ENCODE data around the gene PEF1. TPM values are rescaled to one million over a fixed set of nuclear protein-coding genes. Genes with fewer than 3 reads are reported as not detected.

Gene PEF1
- total RNA-seq, 1 experiment from 2014 or later = 40.3 TPM

- Histone ChIP-seq H3K4ac (ENCODE audit: low read depth, low read length) (no peak overlapping the region), H3K9me3 (ENCODE audit: control insufficient read depth, low read depth, low read length) (no peaks in the 10 kb centered on the region), H3K27me3 (ENCODE audit: insufficient read depth, low read length) (no peaks in the 10 kb centered on the region), H3K14ac (ENCODE audit: insufficient read depth, low read length) (no peak overlapping the region; the same call in 1 of the 2 replicates), H3K9ac (ENCODE audit: extremely low read depth, insufficient read length, low read length) (no peak overlapping the region), H2BK12ac (ENCODE audit: insufficient read length, low read depth, low read length) (no peak overlapping the region), H2BK15ac (ENCODE audit: low read depth, low read length) (no peak overlapping the region; the same call in 1 of the 2 replicates), H3K18ac (ENCODE audit: insufficient read length, low read depth, low read length) (no peak overlapping the region), H3K4me2 (ENCODE audit: insufficient read depth, insufficient read length, low read length) (no peak overlapping the region), H3K23ac (ENCODE audit: insufficient read length, low read depth, low read length) (no peak overlapping the region), H4K20me1 (ENCODE audit: control insufficient read depth, insufficient read depth, insufficient read length) (no peaks in the 10 kb centered on the region), H3K4me1 (ENCODE audit: insufficient read depth, low read length) (peaks cover 3% of the 10 kb centered on the region; the same call in 1 of the 2 replicates), H3K27ac (ENCODE audit: insufficient read length, low read depth, low read length) (no peak overlapping the region), H3K56ac (ENCODE audit: insufficient read length, low read depth, low read length) (no peak overlapping the region), H2BK5ac (ENCODE audit: insufficient read length, low read length) (no peak overlapping the region), H2BK120ac (ENCODE audit: low read depth, low read length, poor library complexity, severe bottlenecking) (no peak overlapping the region), H3K79me2 (ENCODE audit: insufficient read depth, low read length) (no peaks in the 10 kb centered on the region), H4K5ac (ENCODE audit: insufficient read length, low read depth, low read length) (no peak overlapping the region), H3T11ph (ENCODE audit: low read length) (no peak overlapping the region), H2AFZ (ENCODE audit: low read length) (no peak overlapping the region), H4K8ac (replicated peaks; ENCODE audit: insufficient read length, low read depth, low read length) (no peak overlapping the region), H2AK5ac (ENCODE audit: insufficient read length, low read length) (no peak overlapping the region), H2BK20ac (ENCODE audit: low read depth, low read length, poor library complexity, severe bottlenecking) (no peak overlapping the region), H3K23me2 (ENCODE audit: insufficient read length, low read depth, low read length, poor library complexity, severe bottlenecking) (no peaks in the 10 kb centered on the region), H3K79me1 (ENCODE audit: insufficient read depth, low read depth, low read length, poor library complexity, severe bottlenecking) (no peaks in the 10 kb centered on the region), H4K91ac (ENCODE audit: insufficient read length, low read depth, low read length) (no peak overlapping the region)
- no CpG with 5 or more reads among the region's 47 CpGs for WGBS (ENCODE audit: extremely low coverage, insufficient read length, low lambda C conversion rate)
- TF ChIP-seq CTCF (conservative IDR thresholded peaks at IDR 0.05) = no peak
- H3K9me3 Mint-ChIP-seq = no peaks in the 10 kb centered on the region
- peaks cover 26 to 32% of the 10 kb centered on the region in 2 experiments for H3K4me1 Mint-ChIP-seq
- no peak overlapping the region for H3K4me3 Mint-ChIP-seq
- H3K27ac Mint-ChIP-seq = no peak overlapping the region; a peak in 1 of 7 replicates
- no peaks in the 10 kb centered on the region; a peak in 1 of 7 replicates for H3K36me3 Mint-ChIP-seq (ENCODE audit: insufficient read depth in 1 of 3, low read depth in 3 of 3)
- DNase-seq = no peak
- H3K27me3 Mint-ChIP-seq (ENCODE audit: low read depth) = peaks cover 26% of the 10 kb centered on the region
These were observed 58.0 kb downstream of the PEF1 start for GRCh38 chr1:31586376-31587327.
